A549 (cell line): Measurements from ENCODE around the gene APOBEC3C. TPM values are rescaled to one million over a fixed set of nuclear protein-coding genes. Genes with fewer than 3 reads are reported as not detected.

Experiments
- ATAC-seq, 2 experiments: fragments of 200-7000 bp in 1 of 2; fragments of >200 bp in 1 of 2; cut with Nextera tagmentation in 1 of 2; cut with Tn5 transposase in 1 of 2; 3 replicates each; pipeline versions ENCODE4 v1.8.0 to v1.9.1; 2018 to 2020; ENCODE audit warnings: mild to moderate bottlenecking in 1 of 2, moderate library complexity in 1 of 2
- CTCF ChIA-PET: fragments of 300-600 bp; sonication (Branson Sonifier 250); formaldehyde crosslinking; extraction: SDS; loops from one replicate; lab custom pipeline; 2021; ENCODE audit warnings: antibody characterized with exemption, inconsistent platforms; lab: Yijun Ruan, JAX
- POLR2A ChIA-PET: fragments of 350-600 bp; formaldehyde crosslinking; extraction: SDS; loops from one replicate; lab custom pipeline; 2021; ENCODE audit warnings: antibody characterized with exemption, inconsistent platforms; lab: Yijun Ruan, JAX
- DNase-seq, 2 experiments: peaks; one replicate each; pipeline versions ENCODE4 v3.0.0 to v3.0.0-alpha.2; 2011 to 2016; ENCODE audit warnings: low read depth in 1 of 2, low spot score in 1 of 2
- FAIRE-seq: peaks from 2 replicates; lab custom pipeline; 2011; peaks lifted over from hg19 to GRCh38; lab: Jason Lieb, UNC
- H3K27ac ChIP-seq, 2 experiments: fragments of >200 bp; sonication (Bioruptor Twin); formaldehyde crosslinking; 3 replicates each; pipeline ENCODE4 v1.5.1; 2016 to 2017
- H3K4me1 ChIP-seq: fragments of >200 bp; sonication (Bioruptor Twin); formaldehyde crosslinking; 3 replicates; pipeline ENCODE4 v1.6.1; 2016
- H3K4me2 ChIP-seq: fragments of >200 bp; sonication (Bioruptor Twin); formaldehyde crosslinking; 3 replicates; pipeline ENCODE4 v1.6.1; 2016
- H3K4me3 ChIP-seq: fragments of >200 bp; sonication (Bioruptor Twin); formaldehyde crosslinking; 3 replicates; pipeline ENCODE4 v1.5.1; 2016
- H3K9me3 ChIP-seq: fragments of >200 bp; sonication (Bioruptor Twin); formaldehyde crosslinking; 3 replicates; pipeline ENCODE4 v1.6.1; 2016
- CEBPB ChIP-seq, 2 experiments: fragments of >200 bp in 1 of 2; sonication (Bioruptor Twin) in 1 of 2; formaldehyde crosslinking in 1 of 2; IDR thresholded peaks; 2 replicates each; pipeline ENCODE4 v1.6.1; 2012 to 2016
- CHD4 ChIP-seq: fragments of 200-600 bp; sonication (generic); IDR thresholded peaks from 2 replicates; pipeline ENCODE4 v1.6.1; 2016; ENCODE audit warnings: antibody characterized with exemption, mild to moderate bottlenecking, borderline replicate concordance
- EHF ChIP-seq: fragments of 250-450 bp; sonication (Bioruptor Pico); IDR thresholded peaks from 2 replicates; pipeline ENCODE4 v1.5.0; 2020; ENCODE audit warnings: mild to moderate bottlenecking
- ELK1 ChIP-seq: fragments of 150-350 bp; IDR thresholded peaks from 2 replicates; pipeline ENCODE4 v1.6.1; 2014; ENCODE audit warnings: low read depth, mild to moderate bottlenecking, low read length
- HDAC2 ChIP-seq: fragments of 200-600 bp; sonication (generic); IDR thresholded peaks from 2 replicates; pipeline ENCODE4 v1.6.1; 2016
- KDM5A ChIP-seq: fragments of 200-600 bp; sonication (generic); IDR thresholded peaks from 2 replicates; pipeline ENCODE4 v1.6.1; 2016; ENCODE audit warnings: antibody characterized with exemption, mild to moderate bottlenecking
- MAX ChIP-seq: IDR thresholded peaks from 2 replicates; pipeline ENCODE4 v1.6.1; 2012
- MYC ChIP-seq: IDR thresholded peaks from 2 replicates; pipeline ENCODE4 v1.6.1; 2012; ENCODE audit warnings: mild to moderate bottlenecking, inconsistent platforms, low read length, improper control_type of control experiment, borderline replicate concordance
- PHF8 ChIP-seq: fragments of 200-600 bp; sonication (generic); IDR thresholded peaks from 2 replicates; pipeline ENCODE4 v1.6.1; 2016; ENCODE audit warnings: low read depth, mild to moderate bottlenecking, antibody characterized with exemption, moderate library complexity, borderline replicate concordance
- RAD21 ChIP-seq, 2 experiments: fragments of >200 bp in 1 of 2; sonication (Bioruptor Twin) in 1 of 2; formaldehyde crosslinking in 1 of 2; IDR thresholded peaks in 1 of 2; conservative IDR thresholded peaks in 1 of 2; 2 replicates in 1 of 2; 3 replicates in 1 of 2; pipeline ENCODE4 v1.6.1; 2012 to 2018; ENCODE audit warnings: inconsistent platforms in 1 of 2
- RCOR1 ChIP-seq: fragments of 150-350 bp; IDR thresholded peaks from 2 replicates; pipeline ENCODE4 v1.6.1; 2014; ENCODE audit warnings: antibody characterized with exemption, low read length, low read depth
- SMC3 ChIP-seq: fragments of >200 bp; sonication (Bioruptor Twin); formaldehyde crosslinking; IDR thresholded peaks from 3 replicates; pipeline ENCODE4 v1.6.1; 2018; ENCODE audit warnings: inconsistent platforms
- TFCP2L1 ChIP-seq: fragments of 250-450 bp; sonication (Bioruptor Pico); IDR thresholded peaks from 2 replicates; pipeline ENCODE4 v1.5.0; 2021; ENCODE audit warnings: mild to moderate bottlenecking
- ZC3H11A ChIP-seq: fragments of 450-650 bp; IDR thresholded peaks from 2 replicates; pipeline ENCODE4 v1.6.1; 2014; ENCODE audit warnings: antibody characterized with exemption, mild to moderate bottlenecking
- ZSCAN20 ChIP-seq: fragments of 250-450 bp; sonication (Bioruptor Pico); IDR thresholded peaks from 2 replicates; pipeline ENCODE4 v1.8.0; 2022; ENCODE audit warnings: mild to moderate bottlenecking, moderate library complexity
- WGBS: methylation state at CpG from one replicate; pipeline ENCODE4 v1.1.6; 2017; ENCODE audit errors: missing lambda C conversion rate; 5-methylcytosine and 5-hydroxymethylcytosine counted together
- polyA plus RNA-seq, 4 experiments: library from polyadenylated mRNA; depleted of rRNA in 3 of 4; stranded (reverse); fragments of >200 nt; fragmentation: RNase III in 1 of 4; extraction: RNeasy Plus Mini Kit Qiagen cat#74134 plus additional on column Dnase treatment in 1 of 4; gene quantifications; 2 replicates in 3 of 4; 3 replicates in 1 of 4; pipeline ENCODE4 v1.2.3, GENCODE V29; 2011 to 2017
- TF ChIP-seq, protein P1 (sequence below): fragments of 250-450 bp; sonication (Bioruptor Pico); IDR thresholded peaks from 2 replicates; pipeline ENCODE4 v1.5.0; 2020; ENCODE audit warnings: low read depth, mild to moderate bottlenecking, moderate library complexity
- TF ChIP-seq, protein P2 (sequence below): fragments of 200-600 bp; sonication (generic); IDR thresholded peaks from 2 replicates; pipeline ENCODE4 v1.6.1; 2016; ENCODE audit warnings: antibody characterized with exemption, mild to moderate bottlenecking, moderate library complexity
- TF ChIP-seq, protein P3 (sequence below): IDR thresholded peaks from 2 replicates; pipeline ENCODE4 v1.6.1; 2012; ENCODE audit warnings: low read depth, borderline replicate concordance
- TF ChIP-seq, protein P4 (sequence below): fragments of >200 bp; sonication (Bioruptor Twin); formaldehyde crosslinking; IDR thresholded peaks from 3 replicates; pipeline ENCODE4 v1.5.1; 2016

APOBEC3C gene
- polyA plus RNA-seq, 2 of the 4 experiments (the other 2 are of a cell fraction), result 15.1 to 31.7 TPM

GRCh38 chr22:38997518-38997917 is 16.5 kb upstream of the APOBEC3C start:
- Histone ChIP-seq H3K9me3 (no peaks in the 10 kb centered on the region), H3K4me3 (no peak overlapping the region), H3K27ac (no peak overlapping the region)
- no peak for ATAC-seq
- ChIA-PET POLR2A (no interaction called here), CTCF (interaction anchor here (2.1 kb wide), 1 partner anchor 128 kb away, joined by 10 read pairs; no protein-coding TSS in a partner anchor)
- TF ChIP-seq MAX (no peak), ZSCAN20 (CRISPR knock-in tag) (no peak), ELK1 (no peak), KDM5A (no peak), PHF8 (no peak), ZC3H11A (no peak), RCOR1 (no peak), HDAC2 (no peak), TFCP2L1 (no peak), CEBPB (IDR thresholded peaks at IDR 0.05) (no peak)
- TF ChIP-seq, protein P1, sequence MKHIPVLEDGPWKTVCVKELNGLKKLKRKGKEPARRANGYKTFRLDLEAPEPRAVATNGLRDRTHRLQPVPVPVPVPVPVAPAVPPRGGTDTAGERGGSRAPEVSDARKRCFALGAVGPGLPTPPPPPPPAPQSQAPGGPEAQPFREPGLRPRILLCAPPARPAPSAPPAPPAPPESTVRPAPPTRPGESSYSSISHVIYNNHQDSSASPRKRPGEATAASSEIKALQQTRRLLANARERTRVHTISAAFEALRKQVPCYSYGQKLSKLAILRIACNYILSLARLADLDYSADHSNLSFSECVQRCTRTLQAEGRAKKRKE (CRISPR knock-in tag), result no peak
- TF ChIP-seq, protein P2, sequence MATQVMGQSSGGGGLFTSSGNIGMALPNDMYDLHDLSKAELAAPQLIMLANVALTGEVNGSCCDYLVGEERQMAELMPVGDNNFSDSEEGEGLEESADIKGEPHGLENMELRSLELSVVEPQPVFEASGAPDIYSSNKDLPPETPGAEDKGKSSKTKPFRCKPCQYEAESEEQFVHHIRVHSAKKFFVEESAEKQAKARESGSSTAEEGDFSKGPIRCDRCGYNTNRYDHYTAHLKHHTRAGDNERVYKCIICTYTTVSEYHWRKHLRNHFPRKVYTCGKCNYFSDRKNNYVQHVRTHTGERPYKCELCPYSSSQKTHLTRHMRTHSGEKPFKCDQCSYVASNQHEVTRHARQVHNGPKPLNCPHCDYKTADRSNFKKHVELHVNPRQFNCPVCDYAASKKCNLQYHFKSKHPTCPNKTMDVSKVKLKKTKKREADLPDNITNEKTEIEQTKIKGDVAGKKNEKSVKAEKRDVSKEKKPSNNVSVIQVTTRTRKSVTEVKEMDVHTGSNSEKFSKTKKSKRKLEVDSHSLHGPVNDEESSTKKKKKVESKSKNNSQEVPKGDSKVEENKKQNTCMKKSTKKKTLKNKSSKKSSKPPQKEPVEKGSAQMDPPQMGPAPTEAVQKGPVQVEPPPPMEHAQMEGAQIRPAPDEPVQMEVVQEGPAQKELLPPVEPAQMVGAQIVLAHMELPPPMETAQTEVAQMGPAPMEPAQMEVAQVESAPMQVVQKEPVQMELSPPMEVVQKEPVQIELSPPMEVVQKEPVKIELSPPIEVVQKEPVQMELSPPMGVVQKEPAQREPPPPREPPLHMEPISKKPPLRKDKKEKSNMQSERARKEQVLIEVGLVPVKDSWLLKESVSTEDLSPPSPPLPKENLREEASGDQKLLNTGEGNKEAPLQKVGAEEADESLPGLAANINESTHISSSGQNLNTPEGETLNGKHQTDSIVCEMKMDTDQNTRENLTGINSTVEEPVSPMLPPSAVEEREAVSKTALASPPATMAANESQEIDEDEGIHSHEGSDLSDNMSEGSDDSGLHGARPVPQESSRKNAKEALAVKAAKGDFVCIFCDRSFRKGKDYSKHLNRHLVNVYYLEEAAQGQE, result no peak
- TF ChIP-seq, protein P3, sequence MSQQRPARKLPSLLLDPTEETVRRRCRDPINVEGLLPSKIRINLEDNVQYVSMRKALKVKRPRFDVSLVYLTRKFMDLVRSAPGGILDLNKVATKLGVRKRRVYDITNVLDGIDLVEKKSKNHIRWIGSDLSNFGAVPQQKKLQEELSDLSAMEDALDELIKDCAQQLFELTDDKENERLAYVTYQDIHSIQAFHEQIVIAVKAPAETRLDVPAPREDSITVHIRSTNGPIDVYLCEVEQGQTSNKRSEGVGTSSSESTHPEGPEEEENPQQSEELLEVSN, result no peak
- TF ChIP-seq, all 56 proteins: peak for 0
- Histone ChIP-seq H3K4me1 (no peaks in the 10 kb centered on the region), H3K4me2 (no peak overlapping the region)
- no peak for DNase-seq
- no peak for FAIRE-seq
- 37% methylated on average over 3 of the region's 3 CpGs for WGBS

DNA sequence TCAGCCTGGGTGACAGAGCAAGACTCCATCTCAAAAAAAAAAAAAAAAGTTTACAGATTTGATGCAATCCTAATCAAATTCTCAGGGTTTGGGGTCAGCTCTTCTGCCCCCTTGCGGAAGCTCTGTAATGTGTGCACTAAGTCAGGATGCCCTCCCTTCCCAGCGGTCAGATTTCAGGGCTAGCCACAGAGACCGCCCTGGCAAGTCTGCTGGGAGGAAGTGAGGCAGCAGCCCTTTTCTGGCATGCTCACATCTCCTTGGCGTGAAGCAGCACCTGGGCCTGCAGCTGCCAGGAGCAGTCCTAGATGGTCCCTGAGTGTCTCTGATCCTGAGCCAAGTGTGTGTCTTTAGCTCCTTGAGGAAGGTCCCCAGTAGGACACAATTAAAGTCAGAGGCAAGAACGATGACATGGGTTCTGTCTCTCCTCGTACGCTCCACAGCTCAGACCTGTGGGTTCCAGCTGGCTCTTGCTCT is 10.9 kb upstream of the APOBEC3C start:
- TF ChIP-seq EHF (no peak), RAD21 (conservative IDR thresholded peaks at IDR 0.05 in 1 of 2, IDR thresholded peaks at IDR 0.05 in 1 of 2) (peak; percentile 63 to 71), MYC (no peak), CHD4 (no peak), CEBPB (IDR thresholded peaks at IDR 0.05) (peak in 1 of 2 experiments; percentile 59; a peak in 1 of 4 replicates), SMC3 (peak; percentile 80)
- TF ChIP-seq, protein P4, sequence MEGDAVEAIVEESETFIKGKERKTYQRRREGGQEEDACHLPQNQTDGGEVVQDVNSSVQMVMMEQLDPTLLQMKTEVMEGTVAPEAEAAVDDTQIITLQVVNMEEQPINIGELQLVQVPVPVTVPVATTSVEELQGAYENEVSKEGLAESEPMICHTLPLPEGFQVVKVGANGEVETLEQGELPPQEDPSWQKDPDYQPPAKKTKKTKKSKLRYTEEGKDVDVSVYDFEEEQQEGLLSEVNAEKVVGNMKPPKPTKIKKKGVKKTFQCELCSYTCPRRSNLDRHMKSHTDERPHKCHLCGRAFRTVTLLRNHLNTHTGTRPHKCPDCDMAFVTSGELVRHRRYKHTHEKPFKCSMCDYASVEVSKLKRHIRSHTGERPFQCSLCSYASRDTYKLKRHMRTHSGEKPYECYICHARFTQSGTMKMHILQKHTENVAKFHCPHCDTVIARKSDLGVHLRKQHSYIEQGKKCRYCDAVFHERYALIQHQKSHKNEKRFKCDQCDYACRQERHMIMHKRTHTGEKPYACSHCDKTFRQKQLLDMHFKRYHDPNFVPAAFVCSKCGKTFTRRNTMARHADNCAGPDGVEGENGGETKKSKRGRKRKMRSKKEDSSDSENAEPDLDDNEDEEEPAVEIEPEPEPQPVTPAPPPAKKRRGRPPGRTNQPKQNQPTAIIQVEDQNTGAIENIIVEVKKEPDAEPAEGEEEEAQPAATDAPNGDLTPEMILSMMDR, result peak; percentile 64
- ATAC-seq (peak; percentile 95 to 97), DNase-seq (peak; percentile 68 to 74), FAIRE-seq (no peak)
- Histone ChIP-seq H3K27ac (peak overlapping the region in 1 of 2 experiments; percentile 29; a peak in 2 of 6 replicates), H3K4me3 (no peak overlapping the region), H3K4me1 (peaks cover 3% of the 10 kb centered on the region; the same call in 1 of the 3 replicates), H3K4me2 (no peak overlapping the region; the same call in 2 of the 3 replicates), H3K9me3 (no peaks in the 10 kb centered on the region)
- 36% methylated on average over 6 of the region's 7 CpGs for WGBS
- POLR2A ChIA-PET, result interaction anchor here (0.5 to 1.3 kb wide), 3 partner anchors 125 to 134 kb away, joined by 3 to 8 read pairs (median 3); partner anchors contain the start of gene CBX6
- CTCF ChIA-PET, result interaction anchor here (0.6 to 5.9 kb wide), 28 partner anchors 10 to 1035 kb away, joined by 3 to 64 read pairs (median 4); partner anchors contain the start of genes APOBEC3B, CBX6 and SUN2
